HepG2 (cell line): ENCODE results near the gene RPS6KA2. TPM values are rescaled to one million over a fixed set of nuclear protein-coding genes. Genes with fewer than 3 reads are reported as not detected.

Experiments used
- ATAC-seq: fragments of 200-7000 bp; cut with Tn5 transposase; 3 replicates; pipeline ENCODE4 v1.9.1; 2020; ENCODE audit warnings: mild to moderate bottlenecking, moderate library complexity
- BruUV-seq: library from RNA; stranded (reverse); fragments of 400-500 nt; replicated peaks from 2 replicates; lab custom pipeline; 2021; lab: Mats Ljungman, UMichigan
- CTCF ChIA-PET: fragments of 300-600 bp; formaldehyde crosslinking; extraction: SDS; loops from one replicate; lab custom pipeline; 2021; ENCODE audit warnings: low total read pairs, inconsistent platforms, low intra/inter-chr PET ratio; lab: Yijun Ruan, JAX
- POLR2A ChIA-PET: fragments of 350-600 bp; sonication (Branson Sonifier 250); formaldehyde crosslinking; loops from one replicate; lab custom pipeline; 2020; ENCODE audit warnings: antibody characterized with exemption, inconsistent platforms; lab: Yijun Ruan, JAX
- DNase-seq: peaks from one replicate; pipeline ENCODE4 v3.0.0-alpha.2; 2015; ENCODE audit warnings: low spot score
- FAIRE-seq: peaks from 3 replicates; lab custom pipeline; 2011; peaks lifted over from hg19 to GRCh38; lab: Jason Lieb, UNC
- H2AFZ ChIP-seq: one replicate; pipeline ENCODE4 v1.6.1; 2011; ENCODE audit warnings: low read length, inconsistent platforms
- H3K27ac ChIP-seq: fragments of 300-600 bp; 3 replicates; pipeline ENCODE4 v1.8.0; 2011; ENCODE audit warnings: mixed run types, mild to moderate bottlenecking, mixed read lengths, low read length, inconsistent platforms; ENCODE audit not compliant: insufficient read depth; ENCODE audit errors: extremely low read length
- H3K27me3 ChIP-seq, 2 experiments: fragments of 200-600 bp in 1 of 2; 2 replicates in 1 of 2; 3 replicates in 1 of 2; pipeline versions ENCODE4 v1.6.0 to v1.8.0; 2011; ENCODE audit warnings: low read length in 2 of 2, mild to moderate bottlenecking in 2 of 2, moderate library complexity in 2 of 2, inconsistent platforms in 1 of 2; ENCODE audit not compliant: insufficient read depth in 2 of 2, control insufficient read depth in 1 of 2
- H3K36me3 ChIP-seq, 2 experiments: fragments of 200-600 bp in 1 of 2; replicated peaks in 1 of 2; 2 replicates in 1 of 2; 3 replicates in 1 of 2; pipeline versions ENCODE4 v1.5.1 to v1.8.0; 2011; ENCODE audit warnings: low read length in 2 of 2, inconsistent platforms in 1 of 2; ENCODE audit not compliant: insufficient read depth in 2 of 2, control insufficient read depth in 1 of 2
- H3K4me1 ChIP-seq: 2 replicates; pipeline ENCODE4 v1.5.1; 2012; ENCODE audit warnings: low read length, inconsistent platforms; ENCODE audit not compliant: insufficient read depth
- H3K4me2 ChIP-seq: 2 replicates; pipeline ENCODE4 v1.6.0; 2011; ENCODE audit warnings: low read depth, low read length, inconsistent platforms
- H3K4me3 ChIP-seq, 3 experiments: fragments of 200-600 bp in 1 of 3; sonication (generic), shearing (Covaris generic) in 1 of 3; replicated peaks in 1 of 3; 2 replicates each; pipeline ENCODE4 v1.5.1; 2011 to 2016; ENCODE audit warnings: low read length in 3 of 3, inconsistent platforms in 2 of 3, low read depth in 2 of 3, mild to moderate bottlenecking in 2 of 3, control low read depth in 1 of 3, mixed read lengths in 1 of 3; ENCODE audit not compliant: insufficient read depth in 1 of 3
- H3K79me2 ChIP-seq: one replicate; pipeline ENCODE4 v1.6.1; 2011; ENCODE audit warnings: low read length, inconsistent platforms; ENCODE audit not compliant: insufficient read depth
- H3K9ac ChIP-seq: 2 replicates; pipeline ENCODE4 v1.6.0; 2011; ENCODE audit warnings: mild to moderate bottlenecking, low read depth, low read length, inconsistent platforms; ENCODE audit not compliant: insufficient read depth
- H3K9me3 ChIP-seq: 2 replicates; pipeline ENCODE4 v1.5.1; 2012; ENCODE audit warnings: mild to moderate bottlenecking, low read length
- H4K20me1 ChIP-seq: 2 replicates; pipeline ENCODE4 v1.6.0; 2011; ENCODE audit warnings: inconsistent platforms, mild to moderate bottlenecking, low read length, moderate library complexity; ENCODE audit not compliant: insufficient read depth
- CBX5 ChIP-seq: sonication (generic); formaldehyde crosslinking; IDR thresholded peaks from 2 replicates; pipeline ENCODE4 v1.4.0; 2020; ENCODE audit warnings: missing genetic modification reagents, borderline replicate concordance
- ELF3 ChIP-seq: IDR thresholded peaks from 2 replicates; pipeline ENCODE4 v1.6.1; 2016; ENCODE audit warnings: missing genetic modification reagents, missing compliant biosample characterization
- GATA4 ChIP-seq: sonication (generic); IDR thresholded peaks from 2 replicates; pipeline ENCODE4 v1.6.1; 2016; ENCODE audit warnings: antibody characterized with exemption, low read depth, borderline replicate concordance
- GTF3A ChIP-seq: sonication (generic); formaldehyde crosslinking; conservative IDR thresholded peaks from 2 replicates; pipeline ENCODE4 v1.4.0; 2020; ENCODE audit warnings: mild to moderate bottlenecking, missing genetic modification reagents
- NONO ChIP-seq, 2 experiments: fragments of 450-650 bp in 1 of 2; sonication (generic) in 1 of 2; formaldehyde crosslinking in 1 of 2; IDR thresholded peaks in 1 of 2; conservative IDR thresholded peaks in 1 of 2; 2 replicates each; pipeline versions ENCODE4 v1.6.1 to v1.8.0; 2017 to 2022; ENCODE audit warnings: mild to moderate bottlenecking in 1 of 2, missing genetic modification reagents in 1 of 2, moderate library complexity in 1 of 2
- SATB2 ChIP-seq: sonication (generic); formaldehyde crosslinking; IDR thresholded peaks from 2 replicates; pipeline ENCODE4 v1.5.0; 2020; ENCODE audit warnings: missing genetic modification reagents
- SOX13 ChIP-seq, 3 experiments: fragments of 450-650 bp in 1 of 3; sonication (generic) in 1 of 3; formaldehyde crosslinking in 1 of 3; IDR thresholded peaks in 2 of 3; conservative IDR thresholded peaks in 1 of 3; 2 replicates each; pipeline versions ENCODE4 v1.5.0 to v1.6.1; 2016 to 2020; ENCODE audit warnings: antibody characterized with exemption in 1 of 3, mild to moderate bottlenecking in 1 of 3, missing compliant biosample characterization in 1 of 3, missing genetic modification reagents in 1 of 3, moderate library complexity in 1 of 3
- YEATS2 ChIP-seq: sonication (generic); formaldehyde crosslinking; IDR thresholded peaks from 2 replicates; pipeline ENCODE4 v1.4.0; 2020; ENCODE audit warnings: missing genetic modification reagents, borderline replicate concordance
- ZNF333 ChIP-seq: sonication (generic); formaldehyde crosslinking; IDR thresholded peaks from 2 replicates; pipeline ENCODE4 v1.4.0; 2020; ENCODE audit warnings: mild to moderate bottlenecking, missing genetic modification reagents, borderline replicate concordance
- ZNF431 ChIP-seq: sonication (generic); formaldehyde crosslinking; IDR thresholded peaks from 2 replicates; pipeline ENCODE4 v1.9.0; 2022; ENCODE audit warnings: missing genetic modification reagents, low read depth, mild to moderate bottlenecking, borderline replicate concordance
- ZNF737 ChIP-seq: sonication (generic); formaldehyde crosslinking; IDR thresholded peaks from 2 replicates; pipeline ENCODE4 v1.5.0; 2020; ENCODE audit warnings: missing genetic modification reagents, mild to moderate bottlenecking, borderline replicate concordance
- ZNF792 ChIP-seq: IDR thresholded peaks from 2 replicates; pipeline ENCODE4 v1.6.1; 2016
- WGBS: methylation state at CpG from one replicate; pipeline ENCODE4 v1.1.6; 2017; ENCODE audit warnings: low lambda C conversion rate; 5-methylcytosine and 5-hydroxymethylcytosine counted together
- in situ Hi-C: cut with HindIII; loops from 2 replicates; pipeline ENCODE4 v1.10.0; 2017; ENCODE audit warnings: low pct_unique_long_range_greater_than_20kb; ENCODE audit not compliant: extremely low pct_ligation_motif_present
- intact Hi-C: fragments of 100-400 bp; cut with micrococcal nuclease; formaldehyde crosslinking; loops from one replicate; pipeline ENCODE4 v1.10.0; 2022; ENCODE audit not compliant: unreplicated experiment
- polyA plus RNA-seq, 8 experiments: library from polyadenylated mRNA; depleted of rRNA in 3 of 8; stranded (reverse) in 7 of 8; unstranded in 1 of 8; fragments of >200 nt; fragmentation: Illumina TruSeq in 4 of 8; extraction: Trizol in 4 of 8; gene quantifications; 2 replicates each; pipeline versions ENCODE4 v1.2.1 to v1.2.3, GENCODE V29; 2011 to 2016; ENCODE audit warnings: low read depth in 4 of 8, missing spikeins in 1 of 8, mixed read lengths in 1 of 8; ENCODE audit not compliant: insufficient read depth in 1 of 8
- total RNA-seq, 5 experiments: library from RNA; depleted of rRNA; stranded (reverse); fragments of >200 nt; fragmentation: Illumina TruSeq; extraction: Trizol; gene quantifications; 2 replicates each; pipeline ENCODE4 v1.2.3, GENCODE V29; 2016; ENCODE audit warnings: low read depth in 1 of 5
- TF ChIP-seq, protein P1 (sequence below): sonication (generic); formaldehyde crosslinking; IDR thresholded peaks from 2 replicates; pipeline ENCODE4 v1.5.0; 2020; ENCODE audit warnings: missing genetic modification reagents, mild to moderate bottlenecking, borderline replicate concordance
- TF ChIP-seq, protein P2 (sequence below): IDR thresholded peaks from 2 replicates; pipeline ENCODE4 v1.6.1; 2016
- TF ChIP-seq, protein P3 (sequence below): IDR thresholded peaks from 2 replicates; pipeline ENCODE4 v1.6.1; 2016; ENCODE audit warnings: mild to moderate bottlenecking
- TF ChIP-seq, protein P4 (sequence below): sonication (generic); formaldehyde crosslinking; IDR thresholded peaks from 2 replicates; pipeline ENCODE4 v1.4.0; 2020; ENCODE audit warnings: missing genetic modification reagents

RPS6KA2 gene
- total and polyA plus RNA-seq, 2 of the 13 experiments (the other 11 are each of a cell fraction or from before 2014, with no cell fraction given): 0.22 to 0.38 TPM

DNA sequence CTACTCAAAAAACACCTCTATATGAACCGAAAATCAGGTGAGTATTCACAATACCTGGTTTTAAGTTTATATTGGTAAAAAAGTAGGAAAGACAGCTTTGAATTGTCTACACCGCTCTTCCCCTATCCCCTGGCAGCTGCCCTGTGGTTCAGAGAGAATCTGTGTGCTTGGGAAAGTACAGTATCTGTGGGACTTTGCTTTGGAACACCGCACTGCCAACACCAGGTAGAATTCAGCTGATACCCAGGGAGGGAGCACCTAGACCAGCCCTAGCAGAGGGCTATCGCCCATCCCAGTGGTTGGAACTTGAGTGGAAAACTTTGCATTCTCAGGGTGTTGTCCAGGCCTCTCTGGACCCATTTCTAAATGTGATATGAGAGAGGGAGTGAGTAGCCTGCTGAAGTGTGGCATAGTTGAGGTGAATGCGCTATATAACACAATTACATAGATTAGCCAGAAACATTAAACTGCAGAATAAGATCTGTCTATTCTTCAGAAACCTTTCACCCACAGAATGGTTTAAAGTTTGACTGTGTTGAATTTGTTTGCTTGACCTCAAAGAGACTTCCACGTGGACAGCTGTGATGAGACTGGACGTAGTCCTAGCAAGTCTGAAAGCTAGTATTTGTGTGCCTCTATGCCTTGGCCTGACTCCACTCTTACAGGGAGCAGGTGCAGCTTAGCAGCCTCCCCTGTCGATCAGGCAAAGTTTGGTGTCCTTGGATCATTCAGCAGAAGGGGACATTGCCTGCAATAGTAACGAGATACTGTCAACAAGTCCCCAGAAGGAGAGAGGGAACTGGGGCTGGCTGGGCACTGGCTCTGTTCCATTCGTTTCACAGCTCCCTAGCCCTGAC is 232.8 kb downstream of the RPS6KA2 start:
- peak overlapping the region; percentile 39 for H3K4me2 ChIP-seq
- H3K79me2 ChIP-seq: no peaks in the 10 kb centered on the region
- in situ Hi-C loops (no loop called here), intact Hi-C loops (no loop called here)
- ChIA-PET CTCF (no interaction called here), POLR2A (interaction anchor here (0.7 to 2.6 kb wide), 6 partner anchors 9 to 86 kb away, joined by 3 to 11 read pairs (median 7); partner anchors contain the start of gene PRR18)
- H3K27ac ChIP-seq: peak overlapping the region; percentile 68
- H2AFZ ChIP-seq: peak overlapping the region; percentile 61
- no peaks in the 10 kb centered on the region for H4K20me1 ChIP-seq
- no peaks in the 10 kb centered on the region for H3K36me3 ChIP-seq
- H3K9me3 ChIP-seq: no peaks in the 10 kb centered on the region
- H3K27me3 ChIP-seq: no peaks in the 10 kb centered on the region
- ATAC-seq: peak; percentile 84
- H3K4me1 ChIP-seq: peaks cover 70% of the 10 kb centered on the region
- no peak overlapping the region for H3K4me3 ChIP-seq
- BruUV-seq: no TSS peak
- 51% methylated on average over 10 of the region's 10 CpGs for WGBS
- no peak for FAIRE-seq
- no peak overlapping the region for H3K9ac ChIP-seq
- DNase-seq: peak; percentile 30
- no peak for TF ChIP-seq ZNF431 (CRISPR knock-in tag)
- TF ChIP-seq, protein P1, sequence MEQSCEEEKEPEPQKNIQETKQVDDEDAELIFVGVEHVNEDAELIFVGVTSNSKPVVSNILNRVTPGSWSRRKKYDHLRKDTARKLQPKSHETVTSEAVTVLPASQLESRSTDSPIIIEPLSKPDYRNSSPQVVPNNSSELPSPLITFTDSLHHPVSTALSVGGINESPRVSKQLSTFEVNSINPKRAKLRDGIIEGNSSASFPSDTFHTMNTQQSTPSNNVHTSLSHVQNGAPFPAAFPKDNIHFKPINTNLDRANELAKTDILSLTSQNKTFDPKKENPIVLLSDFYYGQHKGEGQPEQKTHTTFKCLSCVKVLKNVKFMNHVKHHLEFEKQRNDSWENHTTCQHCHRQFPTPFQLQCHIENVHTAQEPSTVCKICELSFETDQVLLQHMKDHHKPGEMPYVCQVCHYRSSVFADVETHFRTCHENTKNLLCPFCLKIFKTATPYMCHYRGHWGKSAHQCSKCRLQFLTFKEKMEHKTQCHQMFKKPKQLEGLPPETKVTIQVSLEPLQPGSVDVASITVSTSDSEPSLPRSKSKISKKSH (CRISPR knock-in tag): no peak
- TF ChIP-seq ELF3 (CRISPR knock-in tag): peak; percentile 46; the same call in 1 of the 2 replicates
- TF ChIP-seq ZNF333 (CRISPR knock-in tag): no peak
- no peak for TF ChIP-seq ZNF737 (CRISPR knock-in tag)
- TF ChIP-seq, protein P2, sequence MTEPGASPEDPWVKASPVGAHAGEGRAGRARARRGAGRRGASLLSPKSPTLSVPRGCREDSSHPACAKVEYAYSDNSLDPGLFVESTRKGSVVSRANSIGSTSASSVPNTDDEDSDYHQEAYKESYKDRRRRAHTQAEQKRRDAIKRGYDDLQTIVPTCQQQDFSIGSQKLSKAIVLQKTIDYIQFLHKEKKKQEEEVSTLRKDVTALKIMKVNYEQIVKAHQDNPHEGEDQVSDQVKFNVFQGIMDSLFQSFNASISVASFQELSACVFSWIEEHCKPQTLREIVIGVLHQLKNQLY (CRISPR knock-in tag): peak; percentile 91
- TF ChIP-seq, protein P3, sequence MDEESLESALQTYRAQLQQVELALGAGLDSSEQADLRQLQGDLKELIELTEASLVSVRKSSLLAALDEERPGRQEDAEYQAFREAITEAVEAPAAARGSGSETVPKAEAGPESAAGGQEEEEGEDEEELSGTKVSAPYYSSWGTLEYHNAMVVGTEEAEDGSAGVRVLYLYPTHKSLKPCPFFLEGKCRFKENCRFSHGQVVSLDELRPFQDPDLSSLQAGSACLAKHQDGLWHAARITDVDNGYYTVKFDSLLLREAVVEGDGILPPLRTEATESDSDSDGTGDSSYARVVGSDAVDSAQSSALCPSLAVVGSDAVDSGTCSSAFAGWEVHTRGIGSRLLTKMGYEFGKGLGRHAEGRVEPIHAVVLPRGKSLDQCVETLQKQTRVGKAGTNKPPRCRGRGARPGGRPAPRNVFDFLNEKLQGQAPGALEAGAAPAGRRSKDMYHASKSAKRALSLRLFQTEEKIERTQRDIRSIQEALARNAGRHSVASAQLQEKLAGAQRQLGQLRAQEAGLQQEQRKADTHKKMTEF (CRISPR knock-in tag): peak; percentile 81
- no peak; the same call in 1 of the 2 replicates for TF ChIP-seq YEATS2 (CRISPR knock-in tag)
- 0 out of 2 replicates have a peak, but pooled peaks have one; percentile 58 for TF ChIP-seq SATB2 (CRISPR knock-in tag)
- TF ChIP-seq SOX13 (IDR thresholded peaks at IDR 0.05): no peak
- peak in 1 of 2 experiments; percentile 64; a peak in 1 of 4 replicates for TF ChIP-seq SOX13 (CRISPR knock-in tag; conservative IDR thresholded peaks at IDR 0.05 in 1 of 2, IDR thresholded peaks at IDR 0.05 in 1 of 2)
- TF ChIP-seq CBX5 (CRISPR knock-in tag): peak; percentile 47; the same call in 1 of the 2 replicates
- TF ChIP-seq NONO (IDR thresholded peaks at IDR 0.05): no peak
- no peak for TF ChIP-seq NONO (CRISPR knock-in tag; conservative IDR thresholded peaks at IDR 0.05)
- TF ChIP-seq, protein P4, sequence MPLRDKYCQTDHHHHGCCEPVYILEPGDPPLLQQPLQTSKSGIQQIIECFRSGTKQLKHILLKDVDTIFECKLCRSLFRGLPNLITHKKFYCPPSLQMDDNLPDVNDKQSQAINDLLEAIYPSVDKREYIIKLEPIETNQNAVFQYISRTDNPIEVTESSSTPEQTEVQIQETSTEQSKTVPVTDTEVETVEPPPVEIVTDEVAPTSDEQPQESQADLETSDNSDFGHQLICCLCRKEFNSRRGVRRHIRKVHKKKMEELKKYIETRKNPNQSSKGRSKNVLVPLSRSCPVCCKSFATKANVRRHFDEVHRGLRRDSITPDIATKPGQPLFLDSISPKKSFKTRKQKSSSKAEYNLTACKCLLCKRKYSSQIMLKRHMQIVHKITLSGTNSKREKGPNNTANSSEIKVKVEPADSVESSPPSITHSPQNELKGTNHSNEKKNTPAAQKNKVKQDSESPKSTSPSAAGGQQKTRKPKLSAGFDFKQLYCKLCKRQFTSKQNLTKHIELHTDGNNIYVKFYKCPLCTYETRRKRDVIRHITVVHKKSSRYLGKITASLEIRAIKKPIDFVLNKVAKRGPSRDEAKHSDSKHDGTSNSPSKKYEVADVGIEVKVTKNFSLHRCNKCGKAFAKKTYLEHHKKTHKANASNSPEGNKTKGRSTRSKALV: peak; percentile 45; the same call in 1 of the 2 replicates
- TF ChIP-seq GATA4: no peak
- 0 out of 2 replicates have a peak, but pooled peaks have one; percentile 24 for TF ChIP-seq ZNF792
- no peak for TF ChIP-seq GTF3A (CRISPR knock-in tag)
